GM19455 (cell line): ENCODE data around the gene TDO2.
"Not testable (repeated sequence)": the region's sequence is repeated elsewhere in the genome, so short reads cannot be mapped to it uniquely, and the experiment has no call there.

Experiments used
- ATAC-seq: cut with Tn5 transposase; IDR thresholded peaks from one replicate; pipeline ENCODE4 v1.9.1; 2021; ENCODE audit not compliant: unreplicated experiment

The TDO2 gene

DNA sequence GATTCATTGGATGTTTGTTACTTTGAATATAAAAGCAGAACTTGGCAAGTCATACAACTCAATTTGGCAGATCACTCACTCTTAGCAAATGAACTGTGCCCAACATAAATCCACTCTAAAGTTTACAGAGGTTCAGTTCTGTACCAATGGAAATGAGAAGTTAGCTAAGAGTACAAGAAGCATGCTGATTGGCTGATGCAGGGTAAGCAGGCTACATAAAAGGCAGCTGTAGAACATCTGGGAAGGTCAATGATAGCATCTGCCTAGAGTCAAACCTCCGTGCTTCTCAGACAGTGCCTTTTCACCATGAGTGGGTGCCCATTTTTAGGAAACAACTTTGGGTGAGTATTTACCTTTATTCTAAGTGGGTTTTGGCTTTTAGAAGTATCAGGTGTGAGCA, at the start of gene TDO2:
TSS of gene TDO2 (plus strand) at position 244 of the 400 bp plus-strand sequence. CDS start at position 307, 63 bp downstream.
- ATAC-seq = no peak

DNA sequence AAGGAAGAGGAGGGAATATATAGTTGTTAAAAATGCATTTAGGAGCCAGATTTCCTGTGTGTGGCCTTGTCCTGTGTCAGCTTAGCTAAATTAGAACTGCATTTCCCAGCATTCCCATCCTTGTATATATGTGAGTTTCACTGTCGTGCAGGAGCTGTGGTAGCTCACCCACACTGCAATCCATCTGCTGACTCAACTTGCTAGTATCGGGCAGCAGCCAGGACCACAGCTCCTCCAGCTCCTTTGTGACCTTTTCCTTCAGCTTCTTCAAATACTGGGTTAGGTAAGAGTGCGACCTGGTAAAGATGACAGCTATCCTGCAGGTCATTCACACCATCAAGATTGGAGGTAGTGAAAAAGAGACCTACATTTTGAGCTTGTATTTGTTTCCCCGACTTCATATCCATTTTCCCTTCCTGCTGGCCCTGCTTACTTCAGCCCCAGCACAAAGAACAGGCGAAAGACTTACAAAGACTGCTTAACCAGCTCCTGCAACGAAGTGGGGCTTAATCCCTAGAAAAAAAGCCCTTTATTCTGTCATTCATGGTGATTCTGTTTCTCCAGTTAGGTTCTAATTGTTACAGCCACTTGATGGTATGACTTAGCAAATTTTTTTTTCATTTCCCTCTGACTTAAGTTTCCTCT, 48.8 kb upstream of the TDO2 start:
- ATAC-seq = no peak

DNA sequence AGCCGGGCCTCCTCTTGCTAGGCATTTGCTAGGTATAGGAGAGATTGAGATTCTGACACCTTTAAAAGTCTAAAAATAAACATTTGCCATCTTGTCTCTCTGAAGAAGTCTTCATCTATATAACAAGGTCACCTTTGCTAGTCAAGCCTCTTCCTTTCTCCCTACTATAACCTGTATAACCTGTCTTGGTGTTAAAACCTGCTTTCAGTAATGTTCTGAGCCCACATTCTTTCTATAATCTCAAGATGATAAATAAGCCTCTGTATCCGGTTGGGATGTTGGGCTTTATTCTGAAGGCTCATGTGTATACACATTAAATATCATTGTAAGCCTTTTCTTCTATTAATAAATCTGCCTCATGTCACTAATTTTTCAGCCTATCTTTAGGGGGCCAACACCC, 47.6 kb upstream of the TDO2 start:
- ATAC-seq = no peak

DNA sequence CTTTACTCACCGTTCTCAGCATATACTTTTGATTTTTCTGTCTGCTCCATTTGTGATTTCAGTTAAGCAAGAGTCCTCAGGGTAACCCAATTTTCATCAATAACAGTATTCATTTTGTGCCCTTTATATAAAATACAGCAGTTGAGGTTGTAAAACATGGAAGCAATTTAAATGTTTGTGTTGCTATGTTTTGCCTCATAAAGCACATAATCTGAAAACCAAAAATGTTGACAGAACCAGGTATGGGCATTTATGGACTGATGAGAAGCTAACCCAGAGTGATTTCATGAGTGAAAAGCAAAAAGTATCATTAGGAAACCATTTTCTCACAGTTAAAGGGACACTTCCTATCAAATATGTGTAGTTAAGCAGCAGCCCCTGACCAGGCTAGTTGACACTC, 37.3 kb upstream of the TDO2 start, which contains the start of gene ASIC5:
TSS of gene ASIC5 (minus strand) at position 101 of the 400 bp plus-strand sequence. CDS start at position 50, 51 bp downstream.
- ATAC-seq = no peak

DNA sequence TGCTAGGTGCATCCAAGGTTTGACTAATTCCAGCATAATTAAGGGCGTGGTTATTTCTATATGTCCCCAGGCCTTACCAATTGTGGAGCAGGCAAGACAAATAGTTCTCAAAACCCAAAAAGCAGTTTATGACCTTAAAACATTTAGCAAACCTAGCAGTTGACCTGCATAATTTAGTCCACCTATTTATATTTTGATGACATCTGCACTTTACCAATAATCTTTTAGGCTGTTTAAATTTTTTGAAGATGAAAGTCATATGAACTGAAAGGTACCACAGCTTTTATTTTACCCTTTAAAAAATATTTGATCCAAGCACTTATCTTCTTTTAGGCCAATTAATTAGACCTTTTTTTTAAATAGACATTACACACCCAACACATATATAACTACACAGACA, 27.6 kb upstream of the TDO2 start:
- ATAC-seq = no peak

DNA sequence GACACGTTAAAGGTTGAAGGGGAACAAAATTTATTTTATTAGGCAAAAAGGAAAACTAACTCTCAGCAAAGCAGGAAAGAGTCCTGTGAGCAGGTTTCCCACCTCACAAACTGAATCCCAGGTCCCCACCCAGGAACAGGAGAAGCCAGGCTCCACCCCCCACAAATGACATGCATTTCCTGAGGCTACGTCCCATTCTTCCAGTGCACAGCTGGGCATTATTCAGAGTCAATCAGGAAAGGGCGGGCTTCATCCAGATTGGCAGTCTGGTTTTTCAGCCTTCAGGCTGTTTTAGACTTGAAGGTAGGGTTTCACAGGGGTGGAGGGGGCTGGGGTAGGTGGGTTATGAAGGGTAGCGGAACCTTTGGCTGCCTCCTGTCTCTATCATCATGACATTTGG, 25.5 kb upstream of the TDO2 start:
- ATAC-seq = no peak

DNA sequence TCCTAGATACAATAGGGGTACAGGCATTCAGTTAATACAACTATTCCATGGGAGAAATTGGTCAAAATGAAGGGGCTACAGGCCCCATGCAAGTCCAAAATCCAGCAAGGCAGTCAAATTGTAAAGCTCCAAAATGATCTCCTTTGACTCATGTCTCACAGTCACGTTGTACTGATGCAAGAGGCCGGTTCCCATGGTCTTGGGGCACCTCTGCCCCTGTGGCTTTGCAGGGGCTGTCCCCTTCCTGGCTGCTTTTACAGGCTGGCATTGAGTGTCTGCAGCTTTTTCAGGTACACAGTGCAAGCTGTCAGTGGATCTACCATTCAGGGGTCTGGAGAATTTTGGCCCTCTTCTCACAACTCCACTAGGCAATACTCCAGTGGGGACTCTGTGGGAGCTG, 24.9 kb upstream of the TDO2 start:
- ATAC-seq = no peak

DNA sequence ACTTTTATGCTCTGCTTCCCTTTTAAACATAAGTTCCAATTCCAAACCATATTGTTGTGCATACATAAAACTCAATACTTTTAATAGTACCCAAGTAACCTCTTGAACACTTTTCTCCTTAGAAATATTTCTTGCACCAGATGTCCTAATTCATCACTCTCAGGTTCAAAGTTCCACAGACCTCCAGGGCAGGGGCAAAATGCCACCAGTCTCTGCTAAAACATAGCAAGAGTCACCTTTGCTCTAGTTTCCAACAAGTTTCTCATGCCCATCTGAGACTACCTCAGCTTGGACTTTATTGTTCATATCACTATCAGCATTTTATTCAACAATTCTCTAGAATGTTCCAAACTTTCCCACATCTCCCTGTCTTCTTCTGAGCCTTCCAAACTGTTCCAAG, 23.7 kb upstream of the TDO2 start:
- no peak for ATAC-seq

DNA sequence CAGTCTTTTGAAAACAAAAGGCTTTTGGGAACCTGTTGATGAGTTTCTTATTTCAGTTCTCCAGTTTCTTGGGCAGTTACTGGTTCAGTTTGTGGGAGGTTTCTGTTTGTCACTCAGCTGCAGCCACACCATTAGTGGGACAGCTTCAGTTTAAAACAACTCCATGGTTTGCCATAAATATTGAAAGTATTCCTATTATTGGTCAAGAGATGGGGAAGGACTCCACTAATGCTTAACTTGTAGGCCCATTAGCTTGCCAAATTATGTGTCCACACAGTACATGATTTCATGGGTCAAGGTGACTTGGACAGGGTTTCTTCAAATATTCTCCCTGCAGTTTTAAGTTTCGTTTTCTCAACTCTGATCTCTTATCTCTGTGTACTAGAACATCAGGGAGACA, 21.9 kb upstream of the TDO2 start:
- ATAC-seq = no peak

DNA sequence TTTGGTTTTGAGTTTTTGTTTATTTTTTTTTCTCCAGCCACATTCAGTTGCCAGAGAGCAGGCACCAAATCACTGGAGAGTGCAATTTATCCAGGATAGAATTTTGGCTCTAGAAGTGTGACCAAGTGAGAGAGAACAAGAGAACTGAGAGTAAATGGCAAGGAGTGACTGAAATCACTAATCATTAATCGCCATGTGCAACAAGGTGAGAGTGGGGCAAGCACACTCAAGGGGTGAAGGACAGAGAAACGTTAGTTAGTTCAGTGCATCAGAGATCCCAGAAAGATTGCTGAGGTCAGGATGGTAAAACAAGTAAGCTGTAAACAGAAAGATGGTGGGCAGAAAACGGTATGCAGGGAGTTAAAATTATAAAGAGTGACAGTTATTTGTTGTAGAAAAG, 19.6 kb upstream of the TDO2 start:
- ATAC-seq = no peak

DNA sequence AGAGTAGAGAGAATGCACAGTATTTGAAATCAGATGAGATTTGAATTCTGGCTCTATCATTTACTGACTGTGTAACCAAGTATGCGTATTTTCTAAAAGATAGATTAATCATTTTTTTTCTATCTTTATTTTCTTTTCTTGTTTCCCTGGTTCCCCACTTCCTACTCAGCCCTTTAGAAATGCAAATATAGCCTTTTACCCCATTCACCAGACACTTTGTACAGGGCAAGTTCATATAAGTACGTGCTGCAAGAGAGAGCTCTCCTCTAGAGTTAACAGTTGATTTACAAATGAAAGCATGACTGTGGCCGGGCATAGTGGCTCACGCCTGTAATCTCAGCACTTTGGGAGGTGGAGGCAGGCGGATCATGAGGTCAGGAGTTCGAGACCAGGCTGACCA, 17.8 kb upstream of the TDO2 start:
- no peak for ATAC-seq

DNA sequence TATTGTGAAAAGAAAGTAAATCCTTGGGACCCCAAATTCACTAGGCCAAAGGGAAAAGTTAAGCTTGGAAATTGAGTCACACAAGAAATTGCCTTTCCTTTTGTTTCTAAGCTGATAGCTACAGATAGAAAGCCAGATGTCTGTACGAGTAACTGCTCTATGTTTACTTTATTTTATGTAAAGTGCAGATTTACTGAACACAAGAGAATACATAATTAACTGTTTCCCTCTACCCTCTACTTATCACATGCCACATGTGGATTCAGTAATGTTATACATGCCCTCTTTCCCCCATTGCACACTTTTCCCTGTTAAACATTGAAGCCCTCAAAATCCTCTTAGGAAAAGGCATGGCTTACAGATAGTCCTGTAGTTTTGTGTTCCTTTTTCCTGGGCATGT, 16.5 kb upstream of the TDO2 start:
- ATAC-seq = no peak

DNA sequence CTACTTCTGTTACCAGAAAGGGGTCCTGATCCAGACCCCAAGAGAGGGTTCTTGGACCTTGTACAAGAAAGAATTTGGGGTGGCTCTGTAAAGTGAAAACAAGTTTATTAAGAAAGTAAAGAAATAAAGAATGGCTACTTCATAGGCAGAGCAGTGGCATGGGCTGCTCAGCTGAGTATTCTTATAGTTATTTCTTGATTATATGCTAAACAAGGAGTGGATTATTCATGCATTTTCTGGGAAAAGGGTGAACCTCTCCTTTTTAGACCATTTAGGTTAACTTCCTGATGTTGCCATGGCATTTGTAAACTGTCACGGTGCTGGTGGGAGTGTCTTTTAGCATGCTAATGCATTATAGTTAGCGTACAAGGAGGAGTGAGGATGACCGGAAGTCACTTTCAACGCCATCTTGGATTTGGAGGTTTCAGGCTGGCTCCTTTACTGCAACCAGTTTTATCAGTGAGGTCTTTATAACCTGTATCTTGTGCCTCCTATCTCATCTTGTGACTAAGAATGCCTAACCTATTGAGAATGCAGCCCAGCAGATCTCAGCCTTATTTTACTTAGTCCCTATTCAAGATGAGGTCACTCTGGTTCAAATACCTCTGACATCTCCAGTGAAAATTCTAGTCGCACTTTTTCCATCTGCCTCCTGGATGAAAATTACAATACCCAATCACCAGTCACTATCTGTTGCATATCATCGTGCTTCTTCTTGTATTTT, 15.5 kb upstream of the TDO2 start:
- ATAC-seq = no peak

DNA sequence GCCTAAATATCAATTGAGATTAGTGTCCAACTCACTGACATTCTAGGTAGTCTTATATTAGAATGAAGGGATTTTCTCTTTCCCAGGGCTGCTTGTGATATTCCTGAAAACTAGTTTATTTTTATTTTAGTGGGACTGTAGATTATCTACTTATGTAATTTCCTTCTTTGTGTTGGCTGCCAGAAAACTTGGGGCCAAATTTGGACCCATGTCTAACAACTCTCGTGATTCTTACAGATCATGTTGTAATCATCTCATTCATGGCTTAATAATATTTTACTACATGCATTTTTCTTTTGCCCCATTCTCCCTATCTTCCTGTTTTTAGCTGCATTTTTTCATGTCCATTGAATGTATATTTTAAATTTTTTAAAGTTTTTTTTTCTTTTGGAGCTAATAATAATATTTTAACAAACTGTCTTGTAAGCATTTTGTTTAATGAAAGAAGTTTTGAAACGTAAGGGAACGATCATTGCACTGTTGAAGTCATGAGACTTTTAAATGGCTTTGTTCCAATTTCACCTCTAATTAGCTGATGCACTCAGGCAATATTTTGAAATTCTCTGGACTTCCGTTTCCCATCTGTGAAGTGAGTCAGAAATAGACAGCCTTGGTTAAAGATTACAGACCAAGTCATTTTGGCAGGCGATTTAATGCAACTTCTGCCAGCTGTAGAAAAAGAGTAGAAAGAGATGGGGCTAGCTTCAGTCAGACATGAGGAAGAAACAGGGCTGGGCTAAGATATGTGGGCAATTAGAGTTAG, 14.3 kb upstream of the TDO2 start:
- ATAC-seq = no peak

DNA sequence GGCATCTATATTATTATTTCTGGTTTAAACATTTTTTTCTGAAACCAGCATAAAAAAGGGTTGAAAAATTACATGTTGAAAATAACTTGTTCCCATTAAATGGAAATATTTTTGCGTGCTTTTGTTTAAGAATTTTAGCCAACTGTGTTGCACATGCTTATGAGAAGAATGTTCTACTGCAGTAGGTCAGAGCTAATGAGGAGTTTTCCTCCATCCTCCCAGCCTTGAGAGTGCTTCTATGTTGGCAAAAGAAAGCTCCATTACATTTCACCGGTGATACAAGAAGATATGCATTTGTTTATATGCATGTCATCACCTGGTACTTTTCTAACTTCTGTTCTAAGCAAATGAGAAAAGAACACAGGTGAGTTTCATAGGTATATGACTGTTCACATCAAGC, 13.6 kb upstream of the TDO2 start:
- ATAC-seq = no peak

DNA sequence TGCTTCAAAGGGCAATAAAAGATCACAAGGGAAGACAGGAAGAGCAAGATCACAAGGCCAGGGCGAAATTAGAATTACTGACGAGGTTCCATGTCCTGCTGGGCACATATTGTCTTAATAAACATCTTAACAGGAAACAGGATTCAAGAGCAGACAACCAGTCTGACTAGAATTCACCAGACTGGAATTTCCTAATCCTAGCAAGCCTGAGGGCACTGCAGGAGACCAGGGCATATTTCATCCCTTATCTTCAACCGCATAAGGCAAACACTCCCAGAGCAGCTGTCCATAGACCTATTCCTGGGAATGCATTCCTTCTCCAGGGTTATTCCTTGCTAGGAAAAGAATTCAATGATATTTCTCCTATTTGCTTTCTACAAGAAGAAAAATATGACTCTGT, 12.4 kb upstream of the TDO2 start:
- no peak for ATAC-seq

DNA sequence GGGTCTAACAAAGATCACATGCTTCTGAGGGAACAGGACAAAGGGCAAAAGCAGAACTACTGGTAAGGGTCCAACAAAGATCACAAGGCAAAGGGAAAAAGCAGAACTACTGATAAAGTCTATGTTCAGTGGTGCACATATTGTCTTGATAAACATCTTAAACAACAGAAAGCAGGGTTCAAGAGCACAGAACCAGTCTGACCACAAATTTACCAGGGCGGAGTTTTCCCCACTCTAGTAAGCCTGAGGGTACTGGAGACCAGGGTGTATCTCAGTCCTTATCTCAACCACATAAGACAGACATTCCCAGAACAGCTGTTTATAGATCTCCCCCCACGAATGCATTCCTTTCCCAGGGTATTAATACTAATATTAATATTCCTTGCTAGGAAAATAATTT, 5.1 kb upstream of the TDO2 start:
- not testable (repeated sequence) for ATAC-seq

DNA sequence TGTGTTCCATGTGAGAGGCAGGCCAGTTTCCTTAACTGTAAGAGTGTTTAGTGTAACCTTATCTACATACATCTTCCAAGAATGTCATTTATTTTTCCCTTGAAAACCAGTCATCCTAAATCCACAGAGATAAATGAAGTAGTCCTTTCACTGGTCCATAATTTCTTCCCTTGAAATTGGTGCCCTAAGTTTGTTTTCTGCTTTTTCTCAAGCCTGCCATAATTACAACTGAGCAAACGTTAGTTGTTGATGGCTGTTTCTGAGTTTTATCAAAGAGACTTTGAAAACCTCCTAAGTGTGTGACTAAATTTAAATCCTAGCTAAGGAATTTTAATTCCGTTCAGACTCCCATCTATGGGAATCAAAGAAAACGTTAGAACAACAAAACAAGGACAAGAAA, 3.6 kb upstream of the TDO2 start:
- no peak for ATAC-seq

DNA sequence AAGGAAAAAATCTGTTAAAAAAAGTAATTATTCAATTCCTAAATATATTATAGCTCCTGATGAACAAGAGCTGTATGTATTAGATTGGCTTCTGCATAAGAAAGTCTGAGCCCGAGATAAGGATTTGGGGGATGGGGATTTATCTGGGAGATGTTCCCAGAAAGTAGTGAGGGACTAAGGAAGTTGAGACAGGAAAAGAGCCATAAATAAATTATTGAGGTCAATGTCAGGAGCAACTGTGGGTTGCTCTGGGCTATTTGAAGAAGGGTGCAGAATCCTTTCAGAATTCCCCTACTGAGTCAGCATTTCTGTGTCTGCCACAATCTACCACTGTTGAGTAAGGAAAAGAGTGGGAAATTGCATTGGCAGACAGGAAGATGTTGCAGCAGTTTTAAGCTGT, 3.1 kb upstream of the TDO2 start:
- ATAC-seq = no peak

DNA sequence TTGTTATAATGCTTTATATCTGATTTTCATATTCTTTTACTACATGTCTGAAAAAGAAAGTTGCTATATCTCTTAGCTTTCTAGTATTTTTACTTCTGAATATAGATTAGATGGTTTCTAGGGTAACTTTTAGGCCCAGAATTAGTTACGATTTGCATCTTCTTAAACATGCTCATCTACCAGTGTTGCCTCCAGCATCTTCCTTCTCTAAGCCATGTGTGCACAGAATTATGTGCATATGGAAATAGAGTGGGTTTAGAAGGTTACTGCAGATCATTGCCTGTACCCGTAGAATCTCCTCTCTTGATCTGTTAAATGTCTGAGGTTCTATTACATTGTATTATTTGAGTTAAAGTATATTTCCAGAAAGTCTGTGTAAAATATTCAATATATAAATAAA, 2.5 kb upstream of the TDO2 start:
- no peak for ATAC-seq

DNA sequence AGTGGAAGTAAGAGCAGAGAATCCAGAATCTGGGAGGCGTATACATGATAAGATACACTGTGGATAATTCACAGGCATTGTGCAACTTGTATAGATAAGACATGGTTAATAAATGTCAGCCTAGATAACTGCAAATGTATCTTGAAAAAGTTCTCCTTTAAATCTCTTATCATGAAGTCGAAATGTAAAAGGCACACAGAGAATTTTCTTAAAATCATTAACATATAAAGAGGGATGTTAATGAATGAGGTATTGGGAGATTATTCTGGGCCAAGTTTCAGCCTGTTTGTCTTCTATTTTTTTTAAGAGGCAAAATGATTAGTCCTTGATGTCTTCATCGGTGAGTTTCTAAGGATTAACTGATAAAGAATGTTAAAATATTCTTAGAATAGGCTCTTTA, 835 bp downstream of the TDO2 start:
- ATAC-seq = no peak
